ENCODE measurements around the gene KIF6.

DNA sequence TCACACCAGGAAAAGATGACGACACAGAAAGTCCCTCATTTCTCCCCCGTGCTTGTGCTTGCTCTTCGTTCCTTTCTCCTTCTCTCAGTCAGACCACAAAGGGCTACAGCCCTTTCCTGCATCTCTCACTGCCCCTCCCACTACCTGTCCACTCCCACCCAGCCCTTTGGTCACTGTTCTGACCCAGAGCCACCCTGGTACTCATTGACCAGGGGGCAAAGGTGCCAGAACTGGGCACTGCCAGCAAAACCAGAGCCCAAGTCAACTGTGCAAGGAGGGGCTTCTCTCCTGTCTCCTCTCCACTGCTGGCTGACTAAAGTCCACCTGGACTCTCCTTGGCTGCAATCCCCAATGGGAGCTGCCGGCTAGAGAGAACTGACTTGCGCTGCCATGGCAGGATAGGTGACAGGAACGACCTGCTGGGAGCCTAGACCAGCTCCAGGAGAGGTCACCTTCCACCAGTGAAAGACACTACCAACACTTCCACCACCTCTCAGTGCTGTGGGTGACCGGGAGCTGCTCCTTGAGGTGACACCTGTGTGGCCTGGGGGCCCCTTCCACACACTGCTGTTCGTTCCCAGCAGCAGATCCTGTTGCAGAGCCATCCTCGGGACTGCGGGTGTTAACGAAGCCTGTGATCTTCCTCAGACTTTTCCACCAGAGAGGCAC, 443.8 kb downstream of the KIF6 start:
- TF ChIP-seq, protein P1, sequence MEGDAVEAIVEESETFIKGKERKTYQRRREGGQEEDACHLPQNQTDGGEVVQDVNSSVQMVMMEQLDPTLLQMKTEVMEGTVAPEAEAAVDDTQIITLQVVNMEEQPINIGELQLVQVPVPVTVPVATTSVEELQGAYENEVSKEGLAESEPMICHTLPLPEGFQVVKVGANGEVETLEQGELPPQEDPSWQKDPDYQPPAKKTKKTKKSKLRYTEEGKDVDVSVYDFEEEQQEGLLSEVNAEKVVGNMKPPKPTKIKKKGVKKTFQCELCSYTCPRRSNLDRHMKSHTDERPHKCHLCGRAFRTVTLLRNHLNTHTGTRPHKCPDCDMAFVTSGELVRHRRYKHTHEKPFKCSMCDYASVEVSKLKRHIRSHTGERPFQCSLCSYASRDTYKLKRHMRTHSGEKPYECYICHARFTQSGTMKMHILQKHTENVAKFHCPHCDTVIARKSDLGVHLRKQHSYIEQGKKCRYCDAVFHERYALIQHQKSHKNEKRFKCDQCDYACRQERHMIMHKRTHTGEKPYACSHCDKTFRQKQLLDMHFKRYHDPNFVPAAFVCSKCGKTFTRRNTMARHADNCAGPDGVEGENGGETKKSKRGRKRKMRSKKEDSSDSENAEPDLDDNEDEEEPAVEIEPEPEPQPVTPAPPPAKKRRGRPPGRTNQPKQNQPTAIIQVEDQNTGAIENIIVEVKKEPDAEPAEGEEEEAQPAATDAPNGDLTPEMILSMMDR (IDR thresholded peaks at IDR 0.05 in 4 of 5, conservative IDR thresholded peaks at IDR 0.05 in 1 of 5): no peak
- no peak for TF ChIP-seq POLR2A (IDR thresholded peaks at IDR 0.05)

All from gastrocnemius medialis (tissue), 4 donors.